Tibial artery (tissue), 4 donors: ENCODE results near the gene ICAM5.

ENCODE experiments used
- DNase-seq, 2 donors: peaks; one replicate each; pipeline ENCODE4 v3.0.0-alpha.2; 2019
- H3K27ac ChIP-seq, 2 donors: fragments of 200-600 bp; sonication (generic) in 1 of 2; 1 replicate in 1 of 2; 2 replicates in 1 of 2; pipeline ENCODE4 v1.5.1; 2018 to 2019; ENCODE audit warnings: mild to moderate bottlenecking in 1 of 2
- H3K27me3 ChIP-seq, 2 donors: fragments of 200-600 bp; sonication (generic) in 1 of 2; one replicate each; pipeline versions ENCODE4 v1.5.1 to v1.6.0; 2016 to 2019
- H3K36me3 ChIP-seq, 3 donors: fragments of 200-600 bp; sonication (generic) in 2 of 3; one replicate each; pipeline ENCODE4 v1.5.1; 2016 to 2019; ENCODE audit warnings: mild to moderate bottlenecking in 2 of 3
- H3K4me1 ChIP-seq, 4 donors: fragments of 200-600 bp; sonication (generic) in 2 of 4; 1 replicate in 3 of 4; 2 replicates in 1 of 4; pipeline ENCODE4 v1.5.1; 2016 to 2019
- H3K4me3 ChIP-seq, 2 donors: fragments of 200-600 bp; sonication (generic) in 1 of 2; 1 replicate in 1 of 2; 2 replicates in 1 of 2; pipeline ENCODE4 v1.5.1; 2018 to 2019; ENCODE audit warnings: mild to moderate bottlenecking in 2 of 2
- H3K9me3 ChIP-seq, 3 donors: fragments of 200-600 bp; sonication (generic) in 1 of 3; one replicate each; pipeline ENCODE4 v1.5.1; 2016 to 2019
- intact Hi-C: fragments of 100-400 bp; cut with DNase I; formaldehyde crosslinking; loops from one replicate; pipeline ENCODE4 v1.15.0; 2023; ENCODE audit warnings: low total_unique reads
- TF ChIP-seq, protein P1 (sequence below), 2 experiments: fragments of 200-600 bp in 1 of 2; fragments of 450-650 bp in 1 of 2; IDR thresholded peaks; one replicate each; pipeline ENCODE4 v1.5.1; 2017 to 2019; ENCODE audit warnings: antibody characterized with exemption in 2 of 2, mild to moderate bottlenecking in 1 of 2, moderate library complexity in 1 of 2

Gene ICAM5

DNA sequence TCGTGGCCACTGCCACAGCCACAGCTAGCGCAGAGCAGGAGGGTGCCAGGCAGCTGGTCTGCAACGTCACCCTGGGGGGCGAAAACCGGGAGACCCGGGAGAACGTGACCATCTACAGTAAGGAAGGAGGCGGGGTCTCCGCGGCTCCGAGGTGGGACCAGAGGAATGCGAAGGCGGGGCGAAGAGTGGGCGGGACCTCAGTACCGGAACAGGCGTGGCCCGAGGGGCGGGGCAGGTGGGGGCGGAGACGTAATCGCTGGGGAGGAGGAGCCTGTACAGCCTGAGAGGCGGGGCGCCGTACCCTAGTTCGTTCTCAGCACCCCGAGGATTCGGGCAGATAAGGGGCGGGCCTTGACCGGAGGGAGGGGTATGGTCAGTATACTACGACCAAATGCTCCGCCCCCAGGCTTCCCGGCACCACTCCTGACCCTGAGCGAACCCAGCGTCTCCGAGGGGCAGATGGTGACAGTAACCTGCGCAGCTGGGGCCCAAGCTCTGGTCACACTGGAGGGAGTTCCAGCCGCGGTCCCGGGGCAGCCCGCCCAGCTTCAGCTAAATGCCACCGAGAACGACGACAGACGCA lies 2.5 kb downstream of the ICAM5 start:
- TF ChIP-seq, protein P1, sequence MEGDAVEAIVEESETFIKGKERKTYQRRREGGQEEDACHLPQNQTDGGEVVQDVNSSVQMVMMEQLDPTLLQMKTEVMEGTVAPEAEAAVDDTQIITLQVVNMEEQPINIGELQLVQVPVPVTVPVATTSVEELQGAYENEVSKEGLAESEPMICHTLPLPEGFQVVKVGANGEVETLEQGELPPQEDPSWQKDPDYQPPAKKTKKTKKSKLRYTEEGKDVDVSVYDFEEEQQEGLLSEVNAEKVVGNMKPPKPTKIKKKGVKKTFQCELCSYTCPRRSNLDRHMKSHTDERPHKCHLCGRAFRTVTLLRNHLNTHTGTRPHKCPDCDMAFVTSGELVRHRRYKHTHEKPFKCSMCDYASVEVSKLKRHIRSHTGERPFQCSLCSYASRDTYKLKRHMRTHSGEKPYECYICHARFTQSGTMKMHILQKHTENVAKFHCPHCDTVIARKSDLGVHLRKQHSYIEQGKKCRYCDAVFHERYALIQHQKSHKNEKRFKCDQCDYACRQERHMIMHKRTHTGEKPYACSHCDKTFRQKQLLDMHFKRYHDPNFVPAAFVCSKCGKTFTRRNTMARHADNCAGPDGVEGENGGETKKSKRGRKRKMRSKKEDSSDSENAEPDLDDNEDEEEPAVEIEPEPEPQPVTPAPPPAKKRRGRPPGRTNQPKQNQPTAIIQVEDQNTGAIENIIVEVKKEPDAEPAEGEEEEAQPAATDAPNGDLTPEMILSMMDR (IDR thresholded peaks at IDR 0.05): no peak
- DNase-seq: peak; percentile 71 to 82
- H3K27ac ChIP-seq: no peak overlapping the region
- H3K9me3 ChIP-seq: no peaks in the 10 kb centered on the region
- peaks cover 6 to 98% of the 10 kb centered on the region in 2 donors for H3K27me3 ChIP-seq
- peaks cover 0 to 72% (median 61%) of the 10 kb centered on the region in 4 donors for H3K4me1 ChIP-seq
- no peaks in the 10 kb centered on the region for H3K36me3 ChIP-seq
- H3K4me3 ChIP-seq: peak overlapping the region; percentile 32 to 40
- intact Hi-C loops: no loop called here

DNA sequence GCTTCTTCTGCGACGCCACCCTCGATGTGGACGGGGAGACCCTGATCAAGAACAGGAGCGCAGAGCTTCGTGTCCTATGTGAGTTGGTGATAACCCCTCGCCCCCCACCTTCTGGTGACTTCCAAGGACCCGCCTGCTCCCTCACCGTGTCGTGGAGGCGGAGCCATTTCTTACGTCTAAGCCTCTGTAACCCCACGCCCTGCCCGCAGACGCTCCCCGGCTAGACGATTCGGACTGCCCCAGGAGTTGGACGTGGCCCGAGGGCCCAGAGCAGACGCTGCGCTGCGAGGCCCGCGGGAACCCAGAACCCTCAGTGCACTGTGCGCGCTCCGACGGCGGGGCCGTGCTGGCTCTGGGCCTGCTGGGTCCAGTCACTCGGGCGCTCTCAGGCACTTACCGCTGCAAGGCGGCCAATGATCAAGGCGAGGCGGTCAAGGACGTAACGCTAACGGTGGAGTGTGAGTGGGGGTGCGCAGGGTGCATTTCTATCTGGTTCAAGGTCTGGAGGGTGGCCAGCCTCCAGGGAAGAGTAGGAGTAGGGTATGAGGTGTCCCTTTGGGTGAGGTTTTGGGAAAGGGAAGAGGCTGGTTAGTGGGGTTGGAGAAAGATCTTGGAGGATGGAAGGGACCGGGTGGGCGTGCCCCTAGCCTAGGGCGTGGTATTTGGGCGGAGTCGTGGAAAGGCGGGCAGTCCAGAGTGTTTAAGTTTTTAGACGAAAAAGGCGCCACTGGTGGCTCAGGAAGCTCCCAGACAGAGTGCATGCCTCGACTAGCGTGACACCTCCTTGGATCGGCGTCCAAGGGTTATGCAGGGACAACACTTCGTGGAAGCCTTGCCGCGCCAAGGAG lies 3.3 kb downstream of the ICAM5 start:
- no peaks in the 10 kb centered on the region for H3K9me3 ChIP-seq
- intact Hi-C loops: no loop called here
- H3K27me3 ChIP-seq: peaks cover 6 to 97% of the 10 kb centered on the region in 2 donors
- DNase-seq: no peak
- no peak overlapping the region for H3K27ac ChIP-seq
- no peaks in the 10 kb centered on the region for H3K36me3 ChIP-seq
- TF ChIP-seq, protein P1 (IDR thresholded peaks at IDR 0.05): no peak
- H3K4me1 ChIP-seq: peaks cover 0 to 71% (median 57%) of the 10 kb centered on the region in 4 donors
- peak overlapping the region in 1 of 2 donors; percentile 40 for H3K4me3 ChIP-seq

- H3K27ac ChIP-seq: no peak overlapping the region
- no peaks in the 10 kb centered on the region for H3K9me3 ChIP-seq
- H3K36me3 ChIP-seq: no peaks in the 10 kb centered on the region
- DNase-seq: no peak
- H3K4me1 ChIP-seq: peaks cover 0 to 64% (median 54%) of the 10 kb centered on the region in 4 donors
- TF ChIP-seq, protein P1 (IDR thresholded peaks at IDR 0.05): no peak
- intact Hi-C loops: no loop called here
- peaks cover 3 to 89% of the 10 kb centered on the region in 2 donors for H3K27me3 ChIP-seq
- H3K4me3 ChIP-seq: no peak overlapping the region
These were observed 4.0 kb downstream of the ICAM5 start for GRCh38 chr19:10293637-10294367.

DNA sequence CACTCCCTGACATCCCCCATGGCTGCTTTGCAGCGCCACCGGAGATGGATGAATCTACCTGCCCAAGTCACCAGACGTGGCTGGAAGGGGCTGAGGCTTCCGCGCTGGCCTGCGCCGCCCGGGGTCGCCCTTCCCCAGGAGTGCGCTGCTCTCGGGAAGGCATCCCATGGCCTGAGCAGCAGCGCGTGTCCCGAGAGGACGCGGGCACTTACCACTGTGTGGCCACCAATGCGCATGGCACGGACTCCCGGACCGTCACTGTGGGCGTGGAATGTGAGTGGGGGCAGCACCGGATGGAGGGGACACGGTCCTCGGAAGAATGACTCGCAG lies 4.6 kb downstream of the ICAM5 start:
- H3K27me3 ChIP-seq: peaks cover under 1 to 87% of the 10 kb centered on the region in 2 donors
- no peak for DNase-seq
- no peak overlapping the region for H3K27ac ChIP-seq
- TF ChIP-seq, protein P1 (IDR thresholded peaks at IDR 0.05): no peak
- H3K4me3 ChIP-seq: no peak overlapping the region
- H3K36me3 ChIP-seq: no peaks in the 10 kb centered on the region
- intact Hi-C loops: no loop called here
- H3K9me3 ChIP-seq: no peaks in the 10 kb centered on the region
- H3K4me1 ChIP-seq: peaks cover 0 to 59% (median 49%) of the 10 kb centered on the region in 4 donors

DNA sequence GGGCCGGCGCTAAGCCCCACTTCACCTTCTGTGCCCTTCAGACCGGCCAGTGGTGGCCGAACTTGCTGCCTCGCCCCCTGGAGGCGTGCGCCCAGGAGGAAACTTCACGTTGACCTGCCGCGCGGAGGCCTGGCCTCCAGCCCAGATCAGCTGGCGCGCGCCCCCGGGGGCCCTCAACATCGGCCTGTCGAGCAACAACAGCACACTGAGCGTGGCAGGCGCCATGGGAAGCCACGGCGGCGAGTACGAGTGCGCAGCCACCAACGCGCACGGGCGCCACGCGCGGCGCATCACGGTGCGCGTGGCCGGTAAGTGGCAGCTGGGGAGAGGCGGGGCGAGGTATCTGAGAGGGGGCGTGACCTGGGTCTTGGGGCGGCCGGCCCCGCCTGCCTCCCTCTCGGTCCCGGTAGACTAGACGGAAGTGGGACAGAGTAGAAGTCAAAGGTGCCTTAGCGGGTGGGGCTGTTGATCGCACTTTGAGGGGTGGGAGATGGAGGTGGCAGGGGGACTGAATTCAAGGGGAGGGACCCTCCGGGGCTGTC lies 5.6 kb downstream of the ICAM5 start:
- TF ChIP-seq, protein P1 (IDR thresholded peaks at IDR 0.05): no peak
- DNase-seq: no peak
- H3K4me1 ChIP-seq: peaks cover 0 to 49% (median 38%) of the 10 kb centered on the region in 4 donors
- peak overlapping the region in 1 of 2 donors; percentile 6 for H3K4me3 ChIP-seq
- no peak overlapping the region for H3K27ac ChIP-seq
- no peaks in the 10 kb centered on the region for H3K9me3 ChIP-seq
- no peaks in the 10 kb centered on the region for H3K36me3 ChIP-seq
- intact Hi-C loops: no loop called here
- peaks cover 0 to 87% of the 10 kb centered on the region in 2 donors for H3K27me3 ChIP-seq
